Activated T-helper 1 cell treated with Interleukin-2 at 50 U/mL for 16 hours (primary cell): ENCODE measurements around the gene TRABD2B.

Source experiments
- DNase-seq: peaks from one replicate; pipeline ENCODE4 v3.0.0-alpha.2; 2020; ENCODE audit warnings: low read depth

TRABD2B gene

DNA sequence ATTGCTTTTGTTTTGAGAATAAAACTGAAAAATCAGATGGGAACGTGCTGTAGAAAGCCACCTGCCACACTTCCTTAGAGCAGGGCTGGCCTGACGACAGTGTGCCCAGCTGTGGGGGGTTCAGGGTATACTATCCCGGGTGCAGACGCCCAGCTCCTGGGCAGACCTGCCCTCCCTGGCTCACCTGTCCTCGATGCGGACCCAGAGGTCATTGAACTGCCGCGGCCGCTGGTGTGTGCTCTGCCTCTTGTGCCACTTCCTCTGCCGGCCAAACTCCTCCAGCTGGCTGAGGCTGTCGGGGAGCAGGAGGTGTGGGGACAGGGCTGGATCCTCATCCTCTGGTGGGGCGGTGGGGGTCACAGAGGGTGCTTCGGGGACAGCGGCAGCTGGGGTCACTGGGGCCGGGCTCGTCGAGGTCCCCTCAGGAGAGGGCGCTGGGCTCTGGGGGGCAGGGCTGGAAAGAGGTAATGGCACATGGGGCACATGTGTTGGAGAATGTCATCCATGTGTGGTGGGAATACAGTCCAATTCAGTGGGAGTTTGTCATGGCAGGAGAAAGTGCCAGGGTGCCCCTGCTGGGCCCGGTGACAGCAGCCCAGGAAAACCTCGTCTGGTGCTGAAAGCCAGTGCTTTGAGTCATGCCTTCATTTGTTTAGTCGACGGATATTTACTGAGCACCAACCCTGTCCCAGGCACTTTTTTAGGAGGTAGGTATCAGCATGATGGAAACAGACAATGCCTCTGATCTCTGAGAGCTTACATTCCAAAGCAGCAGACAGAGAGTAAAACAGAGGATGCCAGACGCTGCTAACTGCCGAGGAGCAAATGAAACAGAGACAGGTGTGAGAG is 222.0 kb downstream of the TRABD2B start:
- DNase-seq, result no peak

DNA sequence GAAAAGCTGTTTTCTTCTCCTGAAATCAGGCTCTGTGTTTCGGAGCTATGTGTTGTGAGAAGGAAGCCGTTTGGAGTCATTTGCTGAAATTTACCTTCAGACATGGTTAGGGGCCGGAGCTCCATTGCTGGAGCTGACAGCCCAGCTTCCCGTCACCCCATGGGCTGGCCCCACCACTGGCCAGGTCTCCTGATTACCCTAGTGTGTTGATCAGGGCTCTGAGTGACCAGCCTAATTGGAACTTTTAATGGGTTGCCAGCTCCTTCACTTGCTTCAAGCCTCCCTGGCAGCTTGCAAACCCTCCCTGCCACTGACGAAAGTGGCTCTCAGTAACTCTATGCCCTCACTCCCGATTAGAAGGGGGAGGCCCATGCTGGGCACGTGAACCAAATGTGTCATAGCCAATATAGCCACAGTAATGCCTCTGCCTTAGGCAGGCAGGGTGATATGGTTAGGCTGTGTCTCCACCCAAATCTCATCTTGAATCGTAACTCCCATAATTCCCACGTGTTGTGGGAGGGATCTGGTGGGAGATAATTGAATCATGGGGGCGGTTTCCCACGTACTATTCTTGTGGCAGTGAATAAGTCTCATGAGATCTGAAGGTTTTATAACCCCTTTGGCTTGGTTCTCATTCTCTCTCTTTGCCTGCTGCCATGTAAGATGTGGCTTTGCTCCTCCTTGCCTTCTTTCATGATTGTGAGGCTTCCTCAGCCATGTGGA is 224.1 kb downstream of the TRABD2B start:
- DNase-seq, result no peak

DNA sequence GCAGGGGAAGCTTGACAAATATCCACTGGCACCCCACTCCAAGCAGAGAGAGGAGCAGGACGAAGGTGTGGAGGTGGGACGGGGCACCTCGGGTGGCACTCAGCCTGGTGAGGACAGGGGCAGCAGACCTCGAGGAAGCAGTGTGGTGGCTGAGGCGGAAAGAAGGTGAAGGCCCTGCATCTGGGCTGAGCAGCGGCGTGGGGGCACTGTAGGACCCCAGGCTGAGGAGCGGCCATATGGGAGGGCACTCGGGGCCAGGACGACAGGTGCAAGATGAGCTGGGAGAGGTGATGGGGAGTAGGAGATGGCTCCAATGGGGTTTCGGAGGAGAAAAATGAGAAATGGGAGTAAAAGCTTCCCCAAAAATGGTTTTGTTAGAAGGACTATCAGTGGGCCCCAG is 224.9 kb downstream of the TRABD2B start:
- no peak for DNase-seq

DNA sequence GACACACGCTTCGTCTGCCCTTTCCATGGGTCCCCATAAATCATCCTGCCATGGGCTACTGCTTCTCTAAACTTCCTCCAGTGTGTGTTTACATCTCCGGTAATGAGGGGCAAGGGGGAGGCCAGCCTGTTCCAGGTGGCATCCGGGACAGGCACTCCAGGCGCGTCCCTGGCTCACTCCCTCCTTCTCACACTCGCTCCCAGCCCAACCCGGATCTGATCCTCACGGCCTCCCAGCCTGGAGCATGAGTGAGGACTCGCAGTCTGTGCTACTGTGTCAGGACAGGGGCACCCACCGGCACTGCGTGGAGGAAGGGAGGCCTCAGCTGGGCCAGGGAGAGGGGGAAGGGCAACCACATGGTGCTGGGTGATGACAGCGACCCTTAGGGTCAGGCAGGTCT is 225.4 kb downstream of the TRABD2B start:
- no peak for DNase-seq

DNA sequence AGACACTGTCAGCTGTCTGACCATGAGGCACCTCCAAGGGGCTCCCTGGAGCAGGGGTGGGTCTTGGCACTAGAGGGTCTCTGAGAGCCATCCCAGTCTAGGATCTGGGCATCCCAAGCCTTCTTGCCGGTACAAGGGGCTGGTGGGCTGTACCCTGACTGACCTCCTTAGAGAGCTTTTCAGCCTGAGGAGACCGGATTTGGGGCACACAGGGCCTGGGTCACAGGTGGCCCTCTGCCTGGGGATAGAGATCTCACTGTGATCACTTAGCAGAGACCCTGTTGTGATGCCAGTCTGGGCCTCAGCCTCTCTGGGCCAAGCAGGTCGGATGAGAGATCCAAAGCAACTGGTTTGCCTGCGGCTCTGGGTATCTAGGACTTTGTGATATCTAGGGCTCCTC is 227.2 kb downstream of the TRABD2B start:
- DNase-seq, result no peak

DNA sequence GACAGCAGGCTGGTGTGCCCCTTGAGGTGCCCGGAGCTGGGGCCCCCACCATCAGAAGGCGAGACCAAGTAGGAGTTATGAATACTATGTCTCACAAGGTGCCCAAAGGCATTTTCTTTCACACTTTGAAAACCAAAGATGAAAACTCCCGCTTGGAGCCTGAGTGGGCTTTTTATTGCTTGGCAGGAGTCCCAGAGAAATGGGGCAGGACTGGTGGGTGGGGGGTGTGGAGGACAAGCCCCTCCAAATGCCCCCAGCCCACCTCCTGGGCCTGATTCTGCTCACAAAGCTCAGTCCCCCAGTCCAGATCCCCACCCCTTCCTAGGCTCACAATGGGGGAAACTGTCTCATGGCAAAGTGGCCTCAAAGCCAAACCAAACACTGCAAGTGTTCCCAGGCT is 227.9 kb downstream of the TRABD2B start:
- DNase-seq, result no peak

DNA sequence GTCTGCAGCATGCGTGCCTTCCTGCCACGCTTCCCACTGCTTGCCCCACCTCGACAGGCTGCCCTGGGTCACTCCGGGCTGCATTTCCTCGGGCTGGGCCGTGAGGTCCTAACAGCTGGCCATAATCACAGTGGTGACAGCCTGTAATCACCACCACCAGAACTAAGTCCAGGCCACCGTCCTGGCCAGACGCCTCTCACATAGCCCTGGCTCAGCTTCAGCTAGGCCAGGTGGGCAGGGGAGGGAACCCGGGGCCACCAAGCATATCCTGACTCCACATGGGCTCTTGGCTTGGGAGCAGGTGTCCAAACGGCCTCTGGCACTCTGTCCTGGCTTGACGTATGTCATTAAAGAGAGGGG is 229.5 kb downstream of the TRABD2B start:
- DNase-seq, result no peak

DNA sequence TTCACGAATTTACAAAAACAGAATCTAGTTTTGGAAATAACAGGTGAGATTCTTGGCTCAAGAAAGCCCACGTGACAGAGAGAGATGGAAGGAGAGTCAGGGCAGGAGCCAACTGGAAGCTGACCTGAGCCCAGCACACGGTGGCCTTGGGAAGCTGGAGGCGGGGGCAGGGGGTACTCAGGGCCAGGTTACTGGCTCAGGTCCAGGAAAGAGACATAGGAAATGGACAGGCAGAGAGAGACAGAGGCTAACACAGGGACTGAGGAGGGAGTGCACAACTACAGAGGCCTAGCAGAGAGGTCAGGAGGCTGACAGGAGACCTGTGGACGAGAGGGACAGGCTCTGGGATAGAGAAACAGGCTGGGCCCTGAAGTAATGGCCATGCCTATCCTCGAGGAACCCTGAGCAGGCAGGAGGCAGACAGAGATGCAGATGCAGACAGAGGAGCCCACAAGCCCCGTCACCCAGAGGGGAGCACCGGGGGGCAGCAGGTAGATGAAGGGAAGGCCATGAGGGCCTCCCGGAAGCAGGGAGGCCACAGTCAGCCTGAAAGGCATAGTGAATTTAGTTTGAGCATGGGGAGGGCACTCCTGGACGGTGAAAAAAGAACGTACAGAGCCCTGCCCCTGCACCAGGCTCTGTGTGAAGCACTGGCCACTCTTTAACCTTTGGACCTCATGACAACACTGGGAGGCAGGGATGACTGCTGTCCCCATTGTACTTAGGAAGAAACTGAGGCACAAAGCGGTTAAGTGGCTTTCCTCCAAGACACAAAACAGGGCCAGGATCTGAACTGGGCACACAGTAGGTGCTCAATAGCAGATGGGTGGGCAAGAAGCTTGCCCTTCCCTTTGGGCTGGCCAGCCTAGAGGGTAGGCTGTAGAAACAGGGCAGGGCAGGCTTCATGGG is 230.1 kb downstream of the TRABD2B start:
- no peak for DNase-seq

DNA sequence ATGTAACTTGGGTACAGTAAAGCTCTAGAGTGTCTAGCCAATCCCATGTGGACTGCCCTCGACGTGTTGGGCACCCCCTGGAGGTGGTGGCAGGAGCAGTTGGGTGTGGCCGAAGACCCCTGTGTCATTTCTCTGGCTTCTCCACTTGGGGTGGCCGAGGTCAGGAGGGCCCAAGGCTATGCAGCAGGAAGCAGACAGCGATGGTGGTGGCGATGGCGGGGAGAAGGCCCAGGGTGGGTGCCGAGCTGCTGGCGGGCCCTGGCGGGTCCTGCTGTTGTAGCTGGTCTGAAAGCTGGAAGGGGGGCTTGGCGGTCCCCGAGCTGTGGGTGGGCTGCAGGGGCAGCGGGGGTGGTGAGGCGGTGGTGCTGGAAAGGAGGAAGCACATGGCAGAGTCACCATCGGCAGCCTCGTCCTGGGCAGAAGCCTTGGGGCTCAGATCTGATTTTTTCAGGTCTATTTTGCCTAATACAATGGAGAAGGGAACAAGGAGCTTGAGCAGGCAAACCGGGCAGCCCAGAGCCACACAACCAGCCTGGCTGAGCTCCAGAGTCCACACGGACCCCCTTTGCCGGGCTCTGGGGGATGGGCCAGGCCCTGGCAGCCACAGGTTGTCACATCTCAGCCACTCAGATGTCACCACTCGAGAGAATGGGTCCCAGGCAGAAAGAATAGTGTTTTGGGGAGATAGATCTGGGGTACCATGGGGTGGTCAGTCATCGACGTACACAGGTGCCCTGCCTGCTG is 231.3 kb downstream of the TRABD2B start:
- DNase-seq, result no peak

DNA sequence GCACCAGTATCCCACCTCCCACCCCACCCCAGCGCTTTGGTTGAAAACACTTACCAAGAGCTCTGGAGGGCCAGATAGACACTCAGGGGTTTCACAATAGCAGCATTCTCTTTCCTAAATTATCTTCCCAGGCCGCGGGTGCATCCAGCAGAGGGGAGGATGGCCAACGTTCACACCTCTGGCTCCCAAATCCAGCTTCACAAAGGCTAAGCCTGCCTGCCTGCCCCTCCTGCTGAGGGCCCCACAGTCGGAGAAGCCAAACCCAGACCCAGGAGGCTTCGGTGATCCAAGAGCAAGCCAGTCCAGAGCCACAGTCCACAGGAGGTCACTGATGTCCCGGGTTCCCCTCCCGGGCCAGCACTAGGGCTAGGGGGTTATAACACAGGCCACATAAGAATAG is 231.9 kb downstream of the TRABD2B start:
- DNase-seq, result no peak

DNA sequence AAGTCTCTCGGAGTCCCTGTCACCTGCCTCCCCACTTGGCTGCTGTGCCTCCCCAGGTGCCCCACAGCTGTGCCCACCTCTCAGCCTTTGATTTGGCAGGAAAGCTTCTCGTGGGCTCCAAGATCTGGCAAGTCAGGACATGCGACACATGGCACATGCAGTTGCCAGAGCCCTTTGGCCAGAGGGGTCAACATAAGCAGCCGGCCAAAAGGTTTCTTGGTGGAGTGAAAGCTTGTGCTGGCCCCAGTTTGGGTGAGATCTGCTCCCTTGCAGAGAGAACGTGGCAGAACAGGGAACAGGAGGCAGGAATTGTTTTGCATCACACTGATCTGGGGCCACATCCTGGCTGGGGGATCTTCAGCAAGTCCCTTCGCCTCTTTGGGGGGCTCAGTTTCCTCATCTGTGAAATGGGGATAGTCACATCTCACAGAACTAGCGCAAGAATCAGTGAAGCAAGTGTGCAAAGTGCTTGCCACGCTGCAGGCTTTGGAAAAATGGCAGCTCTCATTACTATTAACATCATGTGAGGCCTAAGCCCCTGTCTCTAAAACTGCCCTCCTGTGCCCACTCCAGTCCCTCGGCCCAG is 232.6 kb downstream of the TRABD2B start:
- no peak for DNase-seq

DNA sequence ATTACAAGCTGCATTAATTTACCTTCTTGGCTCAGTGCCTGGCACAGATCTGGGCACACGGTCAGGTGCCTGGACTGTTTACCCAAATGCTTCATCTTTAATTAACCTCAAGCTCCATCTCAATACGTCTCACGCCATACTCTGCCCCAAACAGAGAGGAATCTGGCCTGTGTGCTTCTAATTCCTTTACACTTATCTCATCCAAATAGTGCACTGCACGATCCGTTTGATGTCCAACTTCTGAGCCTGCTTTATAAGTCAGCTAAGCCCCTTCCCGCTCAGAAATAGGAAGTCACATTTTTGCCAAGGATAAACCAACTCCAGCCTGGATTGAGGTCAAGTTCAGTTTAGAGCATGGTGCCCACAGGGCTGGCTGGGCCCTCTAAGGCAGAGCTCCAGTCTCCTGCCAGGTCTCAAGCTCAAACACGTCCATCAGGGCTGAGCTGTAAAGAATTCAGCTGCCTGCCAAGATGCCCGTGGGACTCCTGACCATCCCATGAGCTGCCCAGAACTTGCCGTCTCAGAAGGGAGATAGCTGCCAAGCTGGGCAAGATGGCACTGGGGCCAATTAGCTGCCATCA is 233.5 kb downstream of the TRABD2B start:
- no peak for DNase-seq

DNA sequence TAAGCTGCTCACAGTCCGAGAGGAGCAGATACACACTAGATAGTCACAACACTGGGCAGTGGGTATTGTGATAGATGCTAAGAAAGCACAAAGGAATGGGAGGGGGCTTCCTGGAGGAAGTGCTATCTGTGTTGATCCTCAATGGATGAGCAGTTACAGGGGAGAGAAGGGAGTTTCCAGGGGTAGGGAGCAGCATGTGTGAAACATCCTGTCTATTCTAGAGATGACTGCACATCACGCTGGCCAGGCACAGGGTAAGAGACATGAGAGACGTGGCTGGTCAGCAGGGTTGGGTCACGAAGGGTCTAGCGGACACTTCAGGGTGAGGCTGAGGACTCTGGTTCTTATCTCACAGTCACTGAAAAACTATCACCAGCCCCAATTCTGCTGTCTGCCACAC is 235.2 kb downstream of the TRABD2B start:
- DNase-seq, result no peak

DNA sequence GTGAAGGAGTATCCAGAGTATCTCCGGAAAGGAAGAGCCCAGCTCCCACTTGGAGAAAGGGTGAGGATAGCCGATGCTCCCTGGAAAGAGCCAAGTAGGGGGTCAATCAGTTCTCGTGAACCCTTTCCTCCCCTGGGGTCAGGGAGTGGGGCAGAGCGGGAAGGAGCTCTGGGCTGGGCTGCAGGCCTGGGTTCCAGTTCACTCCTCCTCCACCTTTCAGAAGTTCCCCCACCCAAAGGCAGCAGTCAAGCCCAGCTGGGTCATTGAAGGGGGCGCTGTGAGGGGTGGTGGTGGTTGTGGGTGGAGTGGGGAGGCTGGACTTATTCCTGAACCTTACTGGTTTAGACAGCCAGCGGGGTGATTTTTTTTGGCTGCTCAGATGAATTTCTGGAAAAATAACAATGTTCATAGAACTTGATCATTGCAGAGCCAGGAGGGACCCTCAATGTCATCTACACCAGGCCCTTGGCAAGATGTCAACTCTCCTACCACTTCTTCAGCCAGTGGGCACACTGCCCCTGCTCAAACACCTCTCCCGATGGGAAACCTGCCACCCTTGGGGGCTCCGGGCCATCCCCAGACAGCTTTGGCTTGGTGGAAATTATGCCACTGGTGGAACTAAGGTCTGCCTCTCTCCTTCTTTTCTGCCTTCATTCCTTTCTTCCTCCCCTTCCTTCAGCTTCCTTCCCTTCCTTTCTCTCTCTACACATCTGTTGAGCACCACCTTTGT is 235.8 kb downstream of the TRABD2B start:
- no peak for DNase-seq

DNA sequence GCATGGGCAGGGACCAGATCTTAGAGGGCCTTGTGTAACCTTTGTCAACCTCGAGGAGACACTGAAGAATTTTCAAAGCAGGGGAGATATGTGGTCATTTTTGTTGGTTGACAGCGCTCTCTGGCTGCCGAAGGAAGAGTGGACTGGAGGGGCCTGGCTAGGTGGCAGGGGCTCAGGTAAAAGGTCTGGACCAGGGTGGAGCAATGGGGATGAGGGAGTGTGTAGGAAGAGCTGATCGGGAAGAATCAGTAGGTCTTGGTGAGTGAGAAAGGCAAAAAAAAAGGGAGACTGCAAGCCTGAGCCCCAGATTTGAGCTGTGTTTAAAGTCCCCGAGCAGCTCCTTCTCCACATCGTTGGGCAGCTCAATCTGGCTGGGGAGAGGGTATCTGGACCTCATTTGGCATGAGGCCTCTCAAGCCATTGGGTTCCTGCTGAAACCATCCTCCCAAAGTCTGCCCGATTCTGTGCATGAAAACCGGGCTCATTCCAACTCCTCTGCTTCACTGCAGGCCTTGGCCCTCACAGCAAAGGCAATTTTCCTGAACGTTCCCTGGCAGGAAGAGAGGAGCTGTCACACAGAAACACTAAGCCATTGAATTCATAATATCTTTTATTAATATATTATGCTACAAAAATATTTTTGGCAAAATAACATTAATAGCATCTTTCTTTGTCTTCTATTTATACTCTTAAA is 237.1 kb downstream of the TRABD2B start:
- DNase-seq, result no peak

DNA sequence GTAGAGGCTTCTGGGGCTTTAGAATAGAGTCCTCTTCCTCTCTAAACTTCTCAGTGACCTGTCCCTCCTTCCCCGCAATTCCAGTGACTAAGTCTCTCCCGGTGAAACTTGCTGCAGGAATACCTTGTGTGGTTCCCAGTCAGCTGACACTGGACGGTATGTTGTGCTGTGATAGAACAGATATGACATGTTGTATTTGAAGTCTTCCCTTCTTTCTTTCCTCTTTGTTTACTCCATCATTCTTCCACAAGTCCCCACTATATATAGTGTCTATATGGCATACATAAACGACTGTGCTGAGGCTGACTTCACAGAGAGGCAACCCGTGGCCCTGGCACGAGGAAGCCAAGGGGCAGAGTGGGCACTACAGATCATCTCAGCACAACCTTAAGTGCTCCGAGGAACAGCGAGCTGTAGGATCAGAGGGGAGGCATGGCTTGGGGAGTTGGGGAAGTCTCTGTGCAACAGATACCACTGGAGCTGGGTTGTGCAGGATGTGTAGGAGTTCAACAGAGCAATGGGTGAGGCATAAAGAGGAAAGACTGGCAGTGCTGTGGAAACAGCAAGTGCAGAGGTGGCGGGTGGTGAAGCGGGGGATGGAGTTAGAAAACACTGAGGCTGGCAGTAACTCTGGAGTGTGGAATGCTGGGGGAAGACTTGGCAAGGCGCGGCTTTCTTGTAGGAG is 237.8 kb downstream of the TRABD2B start:
- DNase-seq, result no peak

DNA sequence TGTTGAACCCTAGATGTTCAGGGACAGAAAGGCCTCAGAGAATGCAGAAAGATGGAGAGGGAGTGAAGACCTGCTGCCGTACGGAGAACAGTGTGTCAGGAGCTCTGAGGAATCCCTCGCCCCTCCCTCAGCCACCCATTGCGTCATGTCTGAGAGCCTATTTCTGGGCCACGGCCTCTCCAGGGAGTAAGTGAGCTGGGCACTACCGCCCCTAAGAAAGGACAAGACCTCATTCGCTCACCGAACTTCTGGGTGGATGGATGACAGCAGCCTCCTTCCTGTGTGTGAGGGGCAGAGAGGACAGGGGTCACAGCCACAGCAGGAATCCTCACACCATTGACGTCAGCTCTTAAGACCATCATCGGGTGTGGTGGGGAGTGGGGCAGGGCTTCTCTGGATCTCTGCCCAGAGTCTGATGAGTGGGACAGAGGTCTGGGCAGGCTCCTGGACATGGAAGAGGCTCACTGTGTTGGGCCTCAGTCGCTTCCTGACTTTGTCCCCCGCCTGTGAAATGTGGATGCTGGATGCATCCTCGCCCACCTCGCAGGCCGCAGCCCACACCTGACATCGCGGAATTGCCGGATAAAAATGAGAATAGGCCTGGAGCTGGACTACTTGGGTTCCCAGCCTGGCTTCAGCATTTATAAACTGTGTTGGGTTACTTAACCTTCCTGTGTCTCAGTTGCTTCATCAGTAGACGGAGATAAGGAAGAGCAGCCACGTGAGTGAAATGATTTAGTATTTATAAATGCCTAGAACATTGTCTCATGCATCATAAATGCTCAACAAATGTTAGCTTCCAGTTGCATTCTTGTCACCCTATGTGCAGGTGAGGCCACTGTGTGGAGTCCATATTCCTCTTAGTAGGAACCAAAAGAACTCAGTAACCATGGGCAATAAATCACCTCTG is 238.6 kb downstream of the TRABD2B start:
- no peak for DNase-seq
